Hepatocyte (in vitro differentiated cells): ENCODE data around the gene ASB2. TPM values are rescaled to one million over a fixed set of nuclear protein-coding genes. Genes with fewer than 3 reads are reported as not detected.

Experiments
- DNase-seq: peaks from one replicate; pipeline ENCODE4 v3.0.0-alpha.2; 2016; ENCODE audit warnings: low spot score
- H2AFZ ChIP-seq: fragments of 200-600 bp; sonication (generic); 2 replicates; pipeline ENCODE4 v1.6.0; 2016; ENCODE audit warnings: antibody characterized with exemption, mild to moderate bottlenecking
- H3K27ac ChIP-seq: fragments of 200-600 bp; sonication (generic); 2 replicates; pipeline ENCODE4 v1.5.1; 2016; ENCODE audit warnings: mild to moderate bottlenecking
- H3K27me3 ChIP-seq: fragments of 200-600 bp; sonication (generic); 2 replicates; pipeline ENCODE4 v1.6.1; 2016
- H3K36me3 ChIP-seq: fragments of 200-600 bp; sonication (generic); replicated peaks from 2 replicates; pipeline ENCODE4 v1.5.1; 2016; ENCODE audit warnings: low read depth; ENCODE audit not compliant: insufficient read depth
- H3K4me1 ChIP-seq: fragments of 200-600 bp; sonication (generic); 2 replicates; pipeline ENCODE4 v1.5.1; 2016; ENCODE audit warnings: mild to moderate bottlenecking, moderate library complexity; ENCODE audit not compliant: insufficient read depth
- H3K4me2 ChIP-seq: fragments of 200-600 bp; sonication (generic); 2 replicates; pipeline ENCODE4 v1.6.0; 2016
- H3K4me3 ChIP-seq: fragments of 200-600 bp; sonication (generic); 2 replicates; pipeline ENCODE4 v1.5.1; 2016; ENCODE audit warnings: mild to moderate bottlenecking
- H3K79me2 ChIP-seq: fragments of 200-600 bp; sonication (generic); 2 replicates; pipeline ENCODE4 v1.6.0; 2017; ENCODE audit warnings: mild to moderate bottlenecking
- H3K9me2 ChIP-seq: fragments of 200-600 bp; sonication (generic); replicated peaks from 2 replicates; pipeline ENCODE4 v1.6.0; 2017; ENCODE audit warnings: mild to moderate bottlenecking; ENCODE audit not compliant: insufficient read depth
- H3K9me3 ChIP-seq: fragments of 200-600 bp; sonication (generic); 2 replicates; pipeline ENCODE4 v1.5.1; 2016; ENCODE audit warnings: low read depth, mild to moderate bottlenecking
- H4K20me1 ChIP-seq: fragments of 200-600 bp; sonication (generic); 2 replicates; pipeline ENCODE4 v1.6.0; 2016; ENCODE audit warnings: mild to moderate bottlenecking; ENCODE audit not compliant: insufficient read depth, poor library complexity, severe bottlenecking
- EZH2 ChIP-seq: fragments of 200-600 bp; sonication (generic); IDR thresholded peaks from 2 replicates; pipeline ENCODE4 v1.6.1; 2016; ENCODE audit warnings: antibody characterized with exemption, mild to moderate bottlenecking, borderline replicate concordance
- EZH2phosphoT487 ChIP-seq: fragments of 200-600 bp; sonication (generic); IDR thresholded peaks from one replicate; pipeline ENCODE4 v1.6.1; 2018; ENCODE audit warnings: antibody characterized with exemption, mild to moderate bottlenecking, low read depth, moderate library complexity; ENCODE audit not compliant: unreplicated experiment, severe bottlenecking
- WGBS: methylation state at CpG from one replicate; pipeline ENCODE4 v1.1.6; 2016; ENCODE audit warnings: low lambda C conversion rate; ENCODE audit errors: missing lambda C conversion rate; 5-methylcytosine and 5-hydroxymethylcytosine counted together
- microRNA-seq: library from miRNA; unstranded; fragments of <30 nt; microRNA quantifications from one replicate; pipeline ENCODE4, GENCODE V29; 2017
- polyA plus RNA-seq: library from polyadenylated mRNA; unstranded; fragments of >200 nt; fragmentation: Nextera tagmentation; extraction: Ambion mirVana; gene quantifications from 2 replicates; pipeline ENCODE4 v1.2.1, GENCODE V29; 2016
- small RNA-seq: library from RNA; depleted of rRNA; stranded (forward); fragments of <200 nt; gene quantifications from one replicate; pipeline ENCODE3, GENCODE V24; 2014
- total RNA-seq: library from RNA; depleted of rRNA; stranded (reverse); fragments of >200 nt; gene quantifications from 2 replicates; pipeline ENCODE4 v1.2.3, GENCODE V29; 2014
- TF ChIP-seq, protein P1 (sequence below): fragments of 200-600 bp; sonication (generic); IDR thresholded peaks from 2 replicates; pipeline ENCODE4 v1.5.1; 2016; ENCODE audit warnings: antibody characterized with exemption, mild to moderate bottlenecking; ENCODE audit not compliant: poor library complexity

The ASB2 gene
- total and polyA plus RNA-seq, 2 experiments from 2014 or later: 0.27 to 0.53 TPM

DNA sequence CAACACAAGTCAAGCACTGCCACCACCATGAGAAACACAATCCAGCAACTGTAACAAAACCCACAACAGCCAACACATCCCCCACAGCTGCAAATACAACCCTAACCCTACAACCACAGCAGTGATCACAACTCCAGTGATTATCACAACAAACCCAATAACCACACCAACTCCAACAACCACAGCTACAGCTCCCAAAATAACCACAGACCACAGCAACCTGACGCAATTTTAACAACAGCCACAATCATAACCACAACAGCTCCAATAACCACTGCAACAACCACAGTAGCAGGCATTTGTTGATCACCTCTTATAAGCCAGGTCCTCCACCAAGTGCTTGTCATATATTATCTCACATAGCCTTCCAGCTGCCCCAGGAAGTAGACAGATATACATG is 91.4 kb downstream of the ASB2 start:
- Histone ChIP-seq H3K36me3 (no peaks in the 10 kb centered on the region), H4K20me1 (no peaks in the 10 kb centered on the region), H3K79me2 (no peaks in the 10 kb centered on the region), H3K27ac (no peak overlapping the region), H2AFZ (no peak overlapping the region), H3K27me3 (no peaks in the 10 kb centered on the region), H3K4me3 (no peak overlapping the region), H3K4me1 (peaks cover under 1% of the 10 kb centered on the region), H3K9me2 (no peaks in the 10 kb centered on the region), H3K9me3 (no peaks in the 10 kb centered on the region), H3K4me2 (no peak overlapping the region)
- 89% methylated on average over 1 of the region's 1 CpG for WGBS
- TF ChIP-seq EZH2 (no peak), EZH2phosphoT487 (no peak)
- TF ChIP-seq, protein P1, sequence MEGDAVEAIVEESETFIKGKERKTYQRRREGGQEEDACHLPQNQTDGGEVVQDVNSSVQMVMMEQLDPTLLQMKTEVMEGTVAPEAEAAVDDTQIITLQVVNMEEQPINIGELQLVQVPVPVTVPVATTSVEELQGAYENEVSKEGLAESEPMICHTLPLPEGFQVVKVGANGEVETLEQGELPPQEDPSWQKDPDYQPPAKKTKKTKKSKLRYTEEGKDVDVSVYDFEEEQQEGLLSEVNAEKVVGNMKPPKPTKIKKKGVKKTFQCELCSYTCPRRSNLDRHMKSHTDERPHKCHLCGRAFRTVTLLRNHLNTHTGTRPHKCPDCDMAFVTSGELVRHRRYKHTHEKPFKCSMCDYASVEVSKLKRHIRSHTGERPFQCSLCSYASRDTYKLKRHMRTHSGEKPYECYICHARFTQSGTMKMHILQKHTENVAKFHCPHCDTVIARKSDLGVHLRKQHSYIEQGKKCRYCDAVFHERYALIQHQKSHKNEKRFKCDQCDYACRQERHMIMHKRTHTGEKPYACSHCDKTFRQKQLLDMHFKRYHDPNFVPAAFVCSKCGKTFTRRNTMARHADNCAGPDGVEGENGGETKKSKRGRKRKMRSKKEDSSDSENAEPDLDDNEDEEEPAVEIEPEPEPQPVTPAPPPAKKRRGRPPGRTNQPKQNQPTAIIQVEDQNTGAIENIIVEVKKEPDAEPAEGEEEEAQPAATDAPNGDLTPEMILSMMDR: no peak
- DNase-seq: no peak

Small RNA genes within 50 kb of the gene (microRNA-seq; reads per million reads assigned to microRNA genes)
- gene MIR4506: not detected

Small RNA genes within 50 kb of the gene (small RNA-seq; reads per million reads assigned to genes)
- not detected for gene MIR4506

Other genes starting within 250 kb of the ASB2 start
- 1.5 and 2.0 TPM in 2 replicates for gene PRIMA1, start 188.1 kb downstream of the ASB2 start, total RNA-seq
- gene PRIMA1, start 188.1 kb downstream of the ASB2 start, polyA plus RNA-seq: 1.2 and 1.9 TPM in 2 replicates
- not detected in 2 replicates for gene FAM181A, start 49.2 kb downstream of the ASB2 start, total RNA-seq
- gene FAM181A, start 49.2 kb downstream of the ASB2 start, polyA plus RNA-seq: 0.90 TPM in 1 of 2 replicates, not detected in the other
- not detected in 2 replicates for gene CCDC197, start 20.7 kb upstream of the ASB2 start, total RNA-seq
- not detected in 2 replicates for gene CCDC197, start 20.7 kb upstream of the ASB2 start, polyA plus RNA-seq
- gene OTUB2, start 49.8 kb upstream of the ASB2 start, total RNA-seq: 2.1 and 2.7 TPM in 2 replicates
- 1.5 and 2.8 TPM in 2 replicates for gene OTUB2, start 49.8 kb upstream of the ASB2 start, polyA plus RNA-seq
- 127 and 134 TPM in 2 replicates for gene DDX24, start 104.6 kb upstream of the ASB2 start, total RNA-seq
- 125 and 145 TPM in 2 replicates for gene DDX24, start 104.6 kb upstream of the ASB2 start, polyA plus RNA-seq
- 16.7 and 18.9 TPM in 2 replicates for gene IFI27L1, start 104.7 kb upstream of the ASB2 start, total RNA-seq
- 29.4 and 32.1 TPM in 2 replicates for gene IFI27L1, start 104.7 kb upstream of the ASB2 start, polyA plus RNA-seq
- gene IFI27, start 134.2 kb upstream of the ASB2 start, total RNA-seq: 1.1 and 1.8 TPM in 2 replicates
- 6.7 and 7.3 TPM in 2 replicates for gene IFI27, start 134.2 kb upstream of the ASB2 start, polyA plus RNA-seq
- gene IFI27L2, start 153.0 kb upstream of the ASB2 start, total RNA-seq: 47.4 and 95.1 TPM in 2 replicates
- gene IFI27L2, start 153.0 kb upstream of the ASB2 start, polyA plus RNA-seq: 90.5 and 91.5 TPM in 2 replicates
- gene PPP4R4, start 197.8 kb upstream of the ASB2 start, total RNA-seq: 2.3 and 3.8 TPM in 2 replicates
- 0.61 and 1.0 TPM in 2 replicates for gene PPP4R4, start 197.8 kb upstream of the ASB2 start, polyA plus RNA-seq